WTC11 (cell line): ENCODE data around the gene CCL7. TPM values are rescaled to one million over a fixed set of nuclear protein-coding genes. Genes with fewer than 3 reads are reported as not detected.

Experiments used
- ATAC-seq: fragments of 200-7000 bp; cut with Tn5 transposase; 2 replicates; pipeline ENCODE4 v1.10.0; 2021; ENCODE audit warnings: mild to moderate bottlenecking, moderate library complexity
- CTCF ChIA-PET: fragments of 300-600 bp; sonication (Branson Sonifier 250); formaldehyde crosslinking; loops from one replicate; lab custom pipeline; 2021; ENCODE audit warnings: antibody characterized with exemption; lab: Charles Lee
- POLR2A ChIA-PET: fragments of 350-600 bp; sonication (Branson Sonifier 250); formaldehyde crosslinking; loops from one replicate; lab custom pipeline; 2021; ENCODE audit warnings: antibody characterized with exemption; lab: Charles Lee
- DNase-seq: peaks from one replicate; pipeline ENCODE4 v3.0.0; 2021; ENCODE audit warnings: low spot score
- H3K27ac Mint-ChIP-seq: 2 replicates; pipeline ENCODE4 v1.8.0; 2021; ENCODE audit warnings: mixed read lengths
- H3K27me3 Mint-ChIP-seq: 2 replicates; pipeline ENCODE4 v1.8.0; 2021; ENCODE audit warnings: low read depth, mild to moderate bottlenecking, moderate library complexity, mixed read lengths
- H3K36me3 Mint-ChIP-seq: 2 replicates; pipeline ENCODE4 v1.8.0; 2021; ENCODE audit warnings: mixed read lengths
- H3K4me1 Mint-ChIP-seq: 2 replicates; pipeline ENCODE4 v1.8.0; 2022; ENCODE audit warnings: mixed read lengths
- H3K4me3 Mint-ChIP-seq: 2 replicates; pipeline ENCODE4 v1.8.0; 2021; ENCODE audit warnings: mild to moderate bottlenecking, moderate library complexity, mixed read lengths
- H3K9me3 Mint-ChIP-seq: 2 replicates; pipeline ENCODE4 v1.8.0; 2021; ENCODE audit warnings: mixed read lengths
- AR ChIP-seq: fragments of 250-450 bp; sonication (Bioruptor Pico); IDR thresholded peaks from 2 replicates; pipeline ENCODE4 v1.9.0; 2021; ENCODE audit warnings: mild to moderate bottlenecking
- CTCF ChIP-seq: fragments of 200-600 bp; IDR thresholded peaks from 2 replicates; pipeline ENCODE4 v1.8.0; 2022; ENCODE audit warnings: antibody characterized with exemption
- ELF4 ChIP-seq: sonication (generic); formaldehyde crosslinking; IDR thresholded peaks from 2 replicates; pipeline ENCODE4 v1.8.1; 2022; ENCODE audit warnings: low read depth, mild to moderate bottlenecking, moderate library complexity, missing genetic modification reagents
- ERG ChIP-seq: fragments of 250-450 bp; sonication (Bioruptor Pico); IDR thresholded peaks from 2 replicates; pipeline ENCODE4 v1.8.0; 2021; ENCODE audit warnings: mild to moderate bottlenecking
- ETV6 ChIP-seq: sonication (generic); formaldehyde crosslinking; IDR thresholded peaks from 2 replicates; pipeline ENCODE4 v1.8.1; 2022; ENCODE audit warnings: mild to moderate bottlenecking, missing genetic modification reagents
- GTF2I ChIP-seq: fragments of 250-450 bp; sonication (Bioruptor Pico); conservative IDR thresholded peaks from 2 replicates; pipeline ENCODE4 v1.4.0; 2021; ENCODE audit warnings: mild to moderate bottlenecking
- NR1H2 ChIP-seq: sonication (generic); formaldehyde crosslinking; IDR thresholded peaks from 2 replicates; pipeline ENCODE4 v1.9.0; 2021; ENCODE audit warnings: mild to moderate bottlenecking, moderate library complexity, missing genetic modification reagents
- NR2C2 ChIP-seq: sonication (generic); formaldehyde crosslinking; IDR thresholded peaks from 2 replicates; pipeline ENCODE4 v1.8.0; 2022; ENCODE audit warnings: mild to moderate bottlenecking, missing genetic modification reagents
- TEAD1 ChIP-seq: sonication (generic); formaldehyde crosslinking; IDR thresholded peaks from 2 replicates; pipeline ENCODE4 v1.8.0; 2022; ENCODE audit warnings: mild to moderate bottlenecking, missing genetic modification reagents
- TEAD4 ChIP-seq: sonication (generic); formaldehyde crosslinking; IDR thresholded peaks from 2 replicates; pipeline ENCODE4 v1.8.0; 2022; ENCODE audit warnings: mild to moderate bottlenecking, missing genetic modification reagents
- ZNF317 ChIP-seq: sonication (generic); formaldehyde crosslinking; IDR thresholded peaks from 2 replicates; pipeline ENCODE4 v1.8.1; 2023; ENCODE audit warnings: low read depth, mild to moderate bottlenecking, moderate library complexity, missing genetic modification reagents, borderline replicate concordance
- ZNF532 ChIP-seq: fragments of 250-450 bp; sonication (Bioruptor Pico); IDR thresholded peaks from 2 replicates; pipeline ENCODE4 v1.9.0; 2021; ENCODE audit warnings: mild to moderate bottlenecking, borderline replicate concordance
- total RNA-seq: library from RNA; stranded (reverse); gene quantifications from 3 replicates; pipeline ENCODE4 v1.2.3, GENCODE V29; 2021
- TF ChIP-seq, protein P1 (sequence below): fragments of 250-450 bp; sonication (Bioruptor Pico); conservative IDR thresholded peaks from 2 replicates; pipeline ENCODE4 v1.9.0; 2021; ENCODE audit warnings: mild to moderate bottlenecking
- TF ChIP-seq, protein P2 (sequence below): sonication (generic); formaldehyde crosslinking; IDR thresholded peaks from 2 replicates; pipeline ENCODE4 v1.8.0; 2023; ENCODE audit warnings: mild to moderate bottlenecking, missing genetic modification reagents
- TF ChIP-seq, protein P3 (sequence below): sonication (generic); formaldehyde crosslinking; IDR thresholded peaks from 2 replicates; pipeline ENCODE4 v1.8.1; 2022; ENCODE audit warnings: low read depth, mild to moderate bottlenecking, moderate library complexity, missing genetic modification reagents, borderline replicate concordance

CCL7 gene
- total RNA-seq, 1 experiment from 2014 or later, result not detected

DNA sequence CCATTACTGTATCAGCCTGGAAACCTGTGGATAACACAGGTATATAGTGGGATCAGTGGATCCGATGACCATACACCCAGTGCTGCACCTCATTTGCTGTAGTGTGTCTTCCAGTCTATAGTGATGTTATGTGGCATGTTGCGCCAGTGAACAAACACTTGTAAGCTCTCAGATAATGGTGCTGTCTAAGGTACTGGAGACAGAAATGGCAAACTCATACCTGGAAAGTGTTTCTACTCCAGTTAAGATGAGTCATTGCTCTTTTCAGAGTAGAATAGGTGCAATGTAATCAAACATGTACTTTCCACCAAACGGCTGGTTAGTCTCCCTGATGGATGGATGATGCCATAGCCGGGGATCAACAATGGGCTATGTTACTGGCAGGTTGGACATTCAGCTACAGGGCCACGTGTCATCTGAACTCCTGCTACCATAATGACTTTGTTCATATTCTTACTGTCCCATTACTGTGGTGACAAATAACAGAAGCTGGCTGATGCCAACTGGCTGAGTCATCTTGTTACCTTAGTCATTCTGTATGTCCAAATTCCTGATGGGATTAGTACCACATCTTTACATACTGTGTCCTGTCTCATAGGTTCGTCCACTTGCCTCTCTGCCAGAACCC is 21.8 kb downstream of the CCL7 start (continued):
- TF ChIP-seq, protein P1, sequence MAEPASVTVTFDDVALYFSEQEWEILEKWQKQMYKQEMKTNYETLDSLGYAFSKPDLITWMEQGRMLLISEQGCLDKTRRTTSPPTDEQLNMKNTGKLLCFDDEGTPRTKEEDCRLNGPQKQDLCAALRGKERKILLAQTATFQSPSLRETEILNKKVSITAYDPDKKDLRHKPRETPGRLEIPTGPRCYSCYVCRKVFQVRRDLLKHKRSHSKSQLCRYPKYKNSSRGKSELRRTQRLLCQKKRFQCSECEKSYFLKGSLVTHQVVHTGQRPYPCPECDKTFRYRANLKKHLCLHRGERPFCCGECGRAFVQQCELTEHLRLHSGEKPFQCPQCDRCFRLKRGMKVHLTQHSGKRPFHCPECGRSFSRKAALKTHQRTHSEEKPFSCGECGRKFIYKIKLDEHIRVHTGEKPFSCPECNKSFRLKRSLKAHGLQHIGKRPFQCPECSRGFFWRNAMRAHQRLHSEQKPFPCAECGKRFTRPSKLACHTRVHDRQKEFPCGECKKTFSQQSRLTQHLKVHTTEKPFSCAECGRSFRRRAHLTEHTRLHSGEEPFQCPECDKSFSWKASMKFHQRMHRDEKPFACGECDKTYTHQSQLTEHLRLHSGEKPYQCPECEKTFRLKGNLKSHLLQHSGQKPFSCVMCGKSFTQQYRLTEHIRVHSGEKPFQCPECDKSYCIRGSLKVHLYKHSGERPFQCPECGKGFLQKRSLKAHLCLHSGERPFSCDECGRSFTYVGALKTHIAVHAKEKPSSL (CRISPR knock-in tag), result no peak
- TF ChIP-seq TEAD1 (no peak), ELF4 (CRISPR knock-in tag) (no peak), ERG (CRISPR knock-in tag) (no peak), GTF2I (CRISPR knock-in tag) (no peak), TEAD4 (CRISPR knock-in tag) (no peak)
- TF ChIP-seq, protein P2, sequence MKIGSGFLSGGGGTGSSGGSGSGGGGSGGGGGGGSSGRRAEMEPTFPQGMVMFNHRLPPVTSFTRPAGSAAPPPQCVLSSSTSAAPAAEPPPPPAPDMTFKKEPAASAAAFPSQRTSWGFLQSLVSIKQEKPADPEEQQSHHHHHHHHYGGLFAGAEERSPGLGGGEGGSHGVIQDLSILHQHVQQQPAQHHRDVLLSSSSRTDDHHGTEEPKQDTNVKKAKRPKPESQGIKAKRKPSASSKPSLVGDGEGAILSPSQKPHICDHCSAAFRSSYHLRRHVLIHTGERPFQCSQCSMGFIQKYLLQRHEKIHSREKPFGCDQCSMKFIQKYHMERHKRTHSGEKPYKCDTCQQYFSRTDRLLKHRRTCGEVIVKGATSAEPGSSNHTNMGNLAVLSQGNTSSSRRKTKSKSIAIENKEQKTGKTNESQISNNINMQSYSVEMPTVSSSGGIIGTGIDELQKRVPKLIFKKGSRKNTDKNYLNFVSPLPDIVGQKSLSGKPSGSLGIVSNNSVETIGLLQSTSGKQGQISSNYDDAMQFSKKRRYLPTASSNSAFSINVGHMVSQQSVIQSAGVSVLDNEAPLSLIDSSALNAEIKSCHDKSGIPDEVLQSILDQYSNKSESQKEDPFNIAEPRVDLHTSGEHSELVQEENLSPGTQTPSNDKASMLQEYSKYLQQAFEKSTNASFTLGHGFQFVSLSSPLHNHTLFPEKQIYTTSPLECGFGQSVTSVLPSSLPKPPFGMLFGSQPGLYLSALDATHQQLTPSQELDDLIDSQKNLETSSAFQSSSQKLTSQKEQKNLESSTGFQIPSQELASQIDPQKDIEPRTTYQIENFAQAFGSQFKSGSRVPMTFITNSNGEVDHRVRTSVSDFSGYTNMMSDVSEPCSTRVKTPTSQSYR, result no peak

GRCh38 chr17:34299027-34299426 is 29.0 kb downstream of the CCL7 start:
- Mint-ChIP-seq H3K4me1 (peaks cover 13% of the 10 kb centered on the region), H3K27me3 (peaks cover 15% of the 10 kb centered on the region), H3K36me3 (no peaks in the 10 kb centered on the region), H3K27ac (no peak overlapping the region), H3K9me3 (no peaks in the 10 kb centered on the region), H3K4me3 (no peak overlapping the region; the same call in none of the 2 replicates)
- no peak for DNase-seq
- ChIA-PET POLR2A (no interaction called here), CTCF (interaction anchor here (1.0 to 1.9 kb wide), 2 partner anchors 7 to 62 kb away, joined by 5 to 9 read pairs; no protein-coding TSS in a partner anchor)
- no peak for ATAC-seq
- TF ChIP-seq, protein P3, sequence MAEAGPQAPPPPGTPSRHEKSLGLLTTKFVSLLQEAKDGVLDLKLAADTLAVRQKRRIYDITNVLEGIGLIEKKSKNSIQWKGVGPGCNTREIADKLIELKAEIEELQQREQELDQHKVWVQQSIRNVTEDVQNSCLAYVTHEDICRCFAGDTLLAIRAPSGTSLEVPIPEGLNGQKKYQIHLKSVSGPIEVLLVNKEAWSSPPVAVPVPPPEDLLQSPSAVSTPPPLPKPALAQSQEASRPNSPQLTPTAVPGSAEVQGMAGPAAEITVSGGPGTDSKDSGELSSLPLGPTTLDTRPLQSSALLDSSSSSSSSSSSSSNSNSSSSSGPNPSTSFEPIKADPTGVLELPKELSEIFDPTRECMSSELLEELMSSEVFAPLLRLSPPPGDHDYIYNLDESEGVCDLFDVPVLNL (CRISPR knock-in tag), result no peak
- no peak for TF ChIP-seq AR (CRISPR knock-in tag)
- no peak for TF ChIP-seq ZNF532 (CRISPR knock-in tag)
- no peak for TF ChIP-seq NR1H2
- TF ChIP-seq ETV6, result no peak
- TF ChIP-seq CTCF, result no peak
- TF ChIP-seq ZNF317, result no peak
- no peak for TF ChIP-seq NR2C2 (CRISPR knock-in tag)
